ENCODE results near the gene IL1RL1.

The IL1RL1 gene

GRCh38 chr2:102386004-102386403 is 74.6 kb downstream of the IL1RL1 start:
- Histone ChIP-seq H3K27ac (ENCODE audit: low read depth, low read length) (no peak overlapping the region), H3F3A (ENCODE audit: control insufficient read depth, insufficient read depth) (no peaks in the 10 kb centered on the region), H3K27me3 (ENCODE audit: control insufficient read depth, low read length) (no peaks in the 10 kb centered on the region), H3K4me1 (ENCODE audit: control insufficient read depth, low read length) (no peaks in the 10 kb centered on the region), H3K4me3 (ENCODE audit: low read length) (no peak overlapping the region), H3K79me2 (ENCODE audit: control insufficient read depth, low read length) (no peaks in the 10 kb centered on the region), H3K4me2 (ENCODE audit: low read length) (no peak overlapping the region), H3K9me3 (ENCODE audit: control insufficient read depth, insufficient read depth, low read length) (no peaks in the 10 kb centered on the region), H3K9me2 (replicated peaks; ENCODE audit: control insufficient read depth, low read length) (no peaks in the 10 kb centered on the region), H4K20me1 (ENCODE audit: control insufficient read depth, insufficient read depth, low read depth, low read length) (no peaks in the 10 kb centered on the region), H3K36me3 (ENCODE audit: control insufficient read depth, low read length) (no peaks in the 10 kb centered on the region)
- no peak for TF ChIP-seq CTCF (IDR thresholded peaks at IDR 0.05; ENCODE audit: low read depth, low read length, poor library complexity, severe bottlenecking)
- no peak for TF ChIP-seq EZH2phosphoT487 (IDR thresholded peaks at IDR 0.05; ENCODE audit: borderline replicate concordance, low read length)

GRCh38 chr2:102386867-102387541 is 75.6 kb downstream of the IL1RL1 start:
- TF ChIP-seq CTCF (IDR thresholded peaks at IDR 0.05; ENCODE audit: low read depth, low read length, poor library complexity, severe bottlenecking) (no peak), EZH2phosphoT487 (IDR thresholded peaks at IDR 0.05; ENCODE audit: borderline replicate concordance, low read length) (no peak)
- no peaks in the 10 kb centered on the region for H3K4me1 ChIP-seq (ENCODE audit: control insufficient read depth, low read length)
- H3K4me2 ChIP-seq (ENCODE audit: low read length) = no peak overlapping the region
- H4K20me1 ChIP-seq (ENCODE audit: control insufficient read depth, insufficient read depth, low read depth, low read length) = no peaks in the 10 kb centered on the region
- no peak overlapping the region for H3K4me3 ChIP-seq (ENCODE audit: low read length)
- H3K9me2 ChIP-seq (replicated peaks; ENCODE audit: control insufficient read depth, low read length) = no peaks in the 10 kb centered on the region
- H3K27ac ChIP-seq (ENCODE audit: low read depth, low read length) = no peak overlapping the region
- H3K27me3 ChIP-seq (ENCODE audit: control insufficient read depth, low read length) = no peaks in the 10 kb centered on the region
- H3K36me3 ChIP-seq (ENCODE audit: control insufficient read depth, low read length) = no peaks in the 10 kb centered on the region
- H3K79me2 ChIP-seq (ENCODE audit: control insufficient read depth, low read length) = no peaks in the 10 kb centered on the region
- no peaks in the 10 kb centered on the region for H3K9me3 ChIP-seq (ENCODE audit: control insufficient read depth, insufficient read depth, low read length)
- H3F3A ChIP-seq (ENCODE audit: control insufficient read depth, insufficient read depth) = no peaks in the 10 kb centered on the region

GRCh38 chr2:102387763-102388546 is 76.6 kb downstream of the IL1RL1 start:
- Histone ChIP-seq H3K4me3 (ENCODE audit: low read length) (no peak overlapping the region), H3F3A (ENCODE audit: control insufficient read depth, insufficient read depth) (no peaks in the 10 kb centered on the region), H3K27ac (ENCODE audit: low read depth, low read length) (no peak overlapping the region), H3K4me1 (ENCODE audit: control insufficient read depth, low read length) (no peaks in the 10 kb centered on the region), H3K27me3 (ENCODE audit: control insufficient read depth, low read length) (no peaks in the 10 kb centered on the region), H3K4me2 (ENCODE audit: low read length) (no peak overlapping the region), H3K9me3 (ENCODE audit: control insufficient read depth, insufficient read depth, low read length) (no peaks in the 10 kb centered on the region), H3K36me3 (ENCODE audit: control insufficient read depth, low read length) (no peaks in the 10 kb centered on the region), H3K79me2 (ENCODE audit: control insufficient read depth, low read length) (no peaks in the 10 kb centered on the region), H3K9me2 (replicated peaks; ENCODE audit: control insufficient read depth, low read length) (no peaks in the 10 kb centered on the region), H4K20me1 (ENCODE audit: control insufficient read depth, insufficient read depth, low read depth, low read length) (no peaks in the 10 kb centered on the region)
- no peak for TF ChIP-seq EZH2phosphoT487 (IDR thresholded peaks at IDR 0.05; ENCODE audit: borderline replicate concordance, low read length)
- no peak for TF ChIP-seq CTCF (IDR thresholded peaks at IDR 0.05; ENCODE audit: low read depth, low read length, poor library complexity, severe bottlenecking)
